SK-N-SH treated with all-trans-retinoic acid at 6 μM for 48 hours (cell line): ENCODE data around the gene PALMD.

ENCODE experiments used
- CREB5 ChIP-seq: fragments of 250-450 bp; sonication (Bioruptor Pico); IDR thresholded peaks from 2 replicates; pipeline ENCODE4 v1.5.1; 2020; ENCODE audit warnings: low read depth, mild to moderate bottlenecking, moderate library complexity
- CSDC2 ChIP-seq: fragments of 250-450 bp; sonication (Bioruptor Pico); IDR thresholded peaks from 2 replicates; pipeline ENCODE4 v1.5.0; 2020; ENCODE audit warnings: mild to moderate bottlenecking, moderate library complexity
- ESRRG ChIP-seq: fragments of 250-450 bp; sonication (Bioruptor Pico); IDR thresholded peaks from 2 replicates; pipeline ENCODE4 v1.6.1; 2021; ENCODE audit warnings: mild to moderate bottlenecking
- GLIS3 ChIP-seq: fragments of 250-450 bp; sonication (Bioruptor Pico); IDR thresholded peaks from 2 replicates; pipeline ENCODE4 v1.5.0; 2020; ENCODE audit warnings: mild to moderate bottlenecking, moderate library complexity
- ISL1 ChIP-seq: fragments of 250-450 bp; sonication (Bioruptor Pico); IDR thresholded peaks from 2 replicates; pipeline ENCODE4 v2.1.2; 2022; ENCODE audit warnings: mild to moderate bottlenecking, moderate library complexity
- OSR1 ChIP-seq: fragments of 250-450 bp; sonication (Bioruptor Pico); IDR thresholded peaks from 2 replicates; pipeline ENCODE4 v1.8.0; 2022; ENCODE audit warnings: moderate library complexity, mild to moderate bottlenecking, inconsistent platforms
- PATZ1 ChIP-seq: fragments of 250-450 bp; sonication (Bioruptor Pico); IDR thresholded peaks from 2 replicates; pipeline ENCODE4 v1.8.0; 2020; ENCODE audit warnings: mild to moderate bottlenecking, moderate library complexity, borderline replicate concordance
- PPARA ChIP-seq: fragments of 250-450 bp; sonication (Bioruptor Pico); IDR thresholded peaks from 2 replicates; pipeline ENCODE4 v1.5.0; 2020; ENCODE audit warnings: mild to moderate bottlenecking, borderline replicate concordance
- RARB ChIP-seq: fragments of 250-450 bp; sonication (Bioruptor Pico); IDR thresholded peaks from 2 replicates; pipeline ENCODE4 v1.8.0; 2021; ENCODE audit warnings: mild to moderate bottlenecking, moderate library complexity
- ZC3H10 ChIP-seq: fragments of 250-450 bp; sonication (Bioruptor Pico); IDR thresholded peaks from 2 replicates; pipeline ENCODE4 v1.5.1; 2021; ENCODE audit warnings: mild to moderate bottlenecking, moderate library complexity
- ZNF70 ChIP-seq: fragments of 450-650 bp; formaldehyde crosslinking; IDR thresholded peaks from 2 replicates; pipeline ENCODE4 v1.5.0; 2020; ENCODE audit warnings: mild to moderate bottlenecking, moderate library complexity

GRCh38 chr1:99681583-99681982 lies 35.7 kb downstream of the PALMD start:
- TF ChIP-seq ZC3H10 (no peak), ESRRG (CRISPR knock-in tag) (no peak), PPARA (CRISPR knock-in tag) (no peak), ZNF70 (CRISPR knock-in tag) (no peak), GLIS3 (CRISPR knock-in tag) (no peak), RARB (no peak), ISL1 (CRISPR knock-in tag) (no peak), PATZ1 (CRISPR knock-in tag) (no peak), CSDC2 (CRISPR knock-in tag) (no peak), OSR1 (CRISPR knock-in tag) (no peak), CREB5 (CRISPR knock-in tag) (no peak)
